ENCODE results near the gene SLC13A4. TPM values are rescaled to one million over a fixed set of nuclear protein-coding genes. Genes with fewer than 3 reads are reported as not detected.

Gene SLC13A4
- total and polyA plus RNA-seq, 8 donors: 0.31 to 1.7 (median 1.6) TPM; not detected in 5

- DNase-seq: no peak
- Histone ChIP-seq H3K4me3 (no peak overlapping the region), H3K27me3 (peaks cover 0 to 7% (median 0%) of the 10 kb centered on the region in 3 donors), H3K9me3 (no peaks in the 10 kb centered on the region), H3K27ac (no peak overlapping the region), H3K36me3 (no peaks in the 10 kb centered on the region), H3K4me1 (peaks cover 0 to 4% (median 0%) of the 10 kb centered on the region in 4 donors)
- intact Hi-C loops (cut with DNase I; ENCODE audit: low total_unique reads): no loop called here
- 83 to 92% (median 86%) methylated on average over 27 to 30 of the region's 30 CpGs for WGBS, 5 donors
- TF ChIP-seq POLR2AphosphoS5 (IDR thresholded peaks at IDR 0.05) (no peak), EP300 (IDR thresholded peaks at IDR 0.05) (no peak), CTCF (IDR thresholded peaks at IDR 0.05) (no peak), POLR2A (IDR thresholded peaks at IDR 0.05) (no peak)
Observed at GRCh38 chr7:135726911-135727673, 894 bp downstream of the SLC13A4 start.

DNA sequence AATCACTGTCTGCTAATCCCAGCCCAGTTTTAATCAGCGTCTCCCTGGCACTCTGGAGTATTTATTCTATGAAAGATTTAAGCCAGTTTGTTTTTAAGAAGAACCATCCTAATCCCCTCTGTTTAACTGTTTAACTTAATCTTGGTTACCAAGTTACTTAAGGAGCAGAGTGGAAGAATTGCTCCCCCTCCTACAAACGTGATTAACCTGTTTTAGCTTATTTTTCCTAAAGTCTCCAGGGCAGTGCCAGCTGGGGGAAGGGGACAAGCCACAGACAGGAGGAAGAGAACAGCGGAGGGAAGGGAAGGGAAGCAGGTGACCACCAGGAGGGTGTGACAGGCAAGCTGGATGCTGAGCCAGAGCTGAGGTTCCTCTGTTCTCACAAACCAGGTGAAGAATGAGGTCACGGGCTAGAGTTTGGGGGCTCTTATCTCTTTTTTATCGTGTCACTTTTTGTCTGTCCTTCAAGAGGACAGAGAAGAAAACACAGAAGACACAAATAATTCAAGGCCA, 1.7 kb downstream of the SLC13A4 start:
- Histone ChIP-seq H3K9me3 (no peaks in the 10 kb centered on the region), H3K27ac (no peak overlapping the region), H3K4me1 (peaks cover 0 to 4% (median 0%) of the 10 kb centered on the region in 4 donors), H3K27me3 (peaks cover 0 to 7% (median 0%) of the 10 kb centered on the region in 3 donors), H3K4me3 (no peak overlapping the region), H3K36me3 (no peaks in the 10 kb centered on the region)
- 15 to 35% (median 26%) methylated on average over 5 of the region's 5 CpGs for WGBS, 5 donors
- intact Hi-C loops (cut with DNase I; ENCODE audit: low total_unique reads): no loop called here
- TF ChIP-seq CTCF (IDR thresholded peaks at IDR 0.05) (no peak), POLR2A (IDR thresholded peaks at IDR 0.05) (no peak), EP300 (IDR thresholded peaks at IDR 0.05) (no peak), POLR2AphosphoS5 (IDR thresholded peaks at IDR 0.05) (no peak)
- no peak for DNase-seq

- peaks cover 0 to 4% (median 0%) of the 10 kb centered on the region in 4 donors for H3K4me1 ChIP-seq
- DNase-seq: no peak
- no peak overlapping the region for H3K27ac ChIP-seq
- no peaks in the 10 kb centered on the region for H3K9me3 ChIP-seq
- TF ChIP-seq EP300 (IDR thresholded peaks at IDR 0.05): no peak
- TF ChIP-seq CTCF (IDR thresholded peaks at IDR 0.05): no peak
- TF ChIP-seq POLR2AphosphoS5 (IDR thresholded peaks at IDR 0.05): no peak
- no peak for TF ChIP-seq POLR2A (IDR thresholded peaks at IDR 0.05)
- 79 to 87% (median 81%) methylated on average over 7 of the region's 7 CpGs for WGBS, 5 donors
- intact Hi-C loops (cut with DNase I; ENCODE audit: low total_unique reads): no loop called here
- H3K27me3 ChIP-seq: peaks cover 0 to 7% (median 0%) of the 10 kb centered on the region in 3 donors
- no peaks in the 10 kb centered on the region for H3K36me3 ChIP-seq
- no peak overlapping the region for H3K4me3 ChIP-seq
Observed at GRCh38 chr7:135723411-135723810, 4.6 kb downstream of the SLC13A4 start.

- WGBS, 5 donors: 85 to 94% (median 91%) methylated on average over 16 to 21 of the region's 21 CpGs
- Histone ChIP-seq H3K36me3 (no peaks in the 10 kb centered on the region), H3K27ac (no peak overlapping the region), H3K9me3 (no peaks in the 10 kb centered on the region), H3K4me1 (peaks cover 0 to 8% (median 0%) of the 10 kb centered on the region in 4 donors), H3K27me3 (no peaks in the 10 kb centered on the region), H3K4me3 (no peak overlapping the region)
- intact Hi-C loops (cut with DNase I; ENCODE audit: low total_unique reads): no loop called here
- TF ChIP-seq CTCF (IDR thresholded peaks at IDR 0.05) (no peak), EP300 (IDR thresholded peaks at IDR 0.05) (no peak), POLR2AphosphoS5 (IDR thresholded peaks at IDR 0.05) (no peak)
- no peak for DNase-seq
Observed at GRCh38 chr7:135721198-135721820, 6.7 kb downstream of the SLC13A4 start.
